GM12878 (cell line): ENCODE data around the gene MLEC. TPM values are rescaled to one million over a fixed set of nuclear protein-coding genes. Genes with fewer than 3 reads are reported as not detected.

Experiments
- BCL11A ChIP-seq: IDR thresholded peaks from 2 replicates; pipeline ENCODE4 v1.6.1; 2011; ENCODE audit warnings: low read depth, low read length
- IKZF1 ChIP-seq: fragments of 450-650 bp; conservative IDR thresholded peaks from 2 replicates; pipeline ENCODE4 v1.6.1; 2017; ENCODE audit warnings: antibody characterized with exemption, mild to moderate bottlenecking
- IKZF2 ChIP-seq, 2 experiments: fragments of 450-650 bp; IDR thresholded peaks; 2 replicates each; pipeline ENCODE4 v1.6.1; 2017; ENCODE audit warnings: mild to moderate bottlenecking in 2 of 2, moderate library complexity in 2 of 2
- IRF4 ChIP-seq: IDR thresholded peaks from 2 replicates; pipeline ENCODE4 v1.6.1; 2011; ENCODE audit warnings: low read depth, low read length
- JUNB ChIP-seq: IDR thresholded peaks from 2 replicates; pipeline ENCODE4 v1.6.1; 2016; ENCODE audit warnings: antibody characterized with exemption, mild to moderate bottlenecking
- JUND ChIP-seq: IDR thresholded peaks from 2 replicates; pipeline ENCODE4 v1.6.1; 2012; ENCODE audit warnings: low read depth, mild to moderate bottlenecking, low read length, improper control_type of control experiment, moderate library complexity
- MEF2B ChIP-seq: fragments of 450-650 bp; IDR thresholded peaks from 2 replicates; pipeline ENCODE4 v1.6.1; 2018; ENCODE audit warnings: mild to moderate bottlenecking, moderate library complexity; ENCODE audit not compliant: partially characterized antibody, poor library complexity, severe bottlenecking
- MTA2 ChIP-seq: fragments of 450-650 bp; IDR thresholded peaks from 2 replicates; pipeline ENCODE4 v1.6.1; 2016; ENCODE audit warnings: low read depth, mild to moderate bottlenecking, moderate library complexity
- PAX5 ChIP-seq: IDR thresholded peaks from 2 replicates; pipeline ENCODE4 v1.6.1; 2011; ENCODE audit warnings: low read depth, low read length, borderline replicate concordance
- RAD51 ChIP-seq: fragments of 450-650 bp; IDR thresholded peaks from 2 replicates; pipeline ENCODE4 v1.6.1; 2016; ENCODE audit warnings: moderate library complexity, mild to moderate bottlenecking, inconsistent platforms
- RBBP5 ChIP-seq: fragments of 200-600 bp; sonication (generic); conservative IDR thresholded peaks from 2 replicates; pipeline ENCODE4 v1.6.1; 2016
- RUNX3 ChIP-seq: IDR thresholded peaks from 2 replicates; pipeline ENCODE4 v1.6.1; 2012; ENCODE audit warnings: low read length, inconsistent platforms
- SUZ12 ChIP-seq: fragments of 200-600 bp; sonication (generic); IDR thresholded peaks from one replicate; pipeline ENCODE4 v1.6.1; 2018; ENCODE audit warnings: antibody characterized with exemption, mild to moderate bottlenecking; ENCODE audit not compliant: unreplicated experiment
- TARDBP ChIP-seq: IDR thresholded peaks from 2 replicates; pipeline ENCODE4 v1.6.1; 2016; ENCODE audit warnings: borderline replicate concordance
- TCF3 ChIP-seq: IDR thresholded peaks from 2 replicates; pipeline ENCODE4 v1.6.1; 2012; ENCODE audit warnings: low read depth, mild to moderate bottlenecking, low read length, borderline replicate concordance; ENCODE audit not compliant: insufficient read depth
- TCF7 ChIP-seq: IDR thresholded peaks from 2 replicates; pipeline ENCODE4 v1.6.1; 2014; ENCODE audit warnings: antibody characterized with exemption, borderline replicate concordance
- ZNF217 ChIP-seq: fragments of 450-650 bp; IDR thresholded peaks from 2 replicates; pipeline ENCODE4 v1.6.1; 2017; ENCODE audit warnings: antibody characterized with exemption, mild to moderate bottlenecking
- polyA plus RNA-seq, 11 experiments: library from polyadenylated mRNA; depleted of rRNA in 4 of 11; unstranded in 6 of 11; stranded (reverse) in 5 of 11; fragments of >200 nt; fragmentation: Nextera tagmentation in 4 of 11; fragmentation: Illumina TruSeq in 1 of 11; extraction: Ambion mirVana in 4 of 11; extraction: Trizol in 1 of 11; gene quantifications; 1 replicate in 1 of 11; 2 replicates in 10 of 11; pipeline versions ENCODE4 v1.2.1 to v1.2.3, GENCODE V29; 2011 to 2016; ENCODE audit warnings: inconsistent platforms in 2 of 11, missing spikeins in 2 of 11, low read depth in 1 of 11
- total RNA-seq, 4 experiments: library from RNA; depleted of rRNA in 3 of 4; stranded (reverse); fragments of >200 nt in 3 of 4; fragmentation: Illumina TruSeq in 1 of 4; extraction: Trizol in 1 of 4; gene quantifications; 2 replicates each; pipeline versions ENCODE4 v1.2.1 to v1.2.3, GENCODE V29; 2013 to 2021
- TF ChIP-seq, protein P1 (sequence below), 3 experiments: IDR thresholded peaks in 2 of 3; conservative IDR thresholded peaks in 1 of 3; 2 replicates each; pipeline ENCODE4 v1.5.1; 2011; ENCODE audit warnings: low read depth in 3 of 3, low read length in 3 of 3, mild to moderate bottlenecking in 3 of 3, control low read depth in 2 of 3, moderate library complexity in 2 of 3, inconsistent platforms in 1 of 3, mixed read lengths in 1 of 3; ENCODE audit not compliant: control insufficient read depth in 2 of 3, insufficient read depth in 1 of 3; ENCODE audit errors: extremely low read depth in 1 of 3
- TF ChIP-seq, protein P2 (sequence below): fragments of 450-650 bp; IDR thresholded peaks from 2 replicates; pipeline ENCODE4 v1.6.1; 2016; ENCODE audit warnings: mild to moderate bottlenecking
- TF ChIP-seq, protein P3 (sequence below): fragments of 450-650 bp; IDR thresholded peaks from 2 replicates; pipeline ENCODE4 v1.6.1; 2017; ENCODE audit warnings: mild to moderate bottlenecking, moderate library complexity

MLEC gene
- total and polyA plus RNA-seq, 10 of the 15 experiments (the other 5 are each of a cell fraction or from before 2014, with no cell fraction given): 26.7 to 172 (median 103) TPM

DNA sequence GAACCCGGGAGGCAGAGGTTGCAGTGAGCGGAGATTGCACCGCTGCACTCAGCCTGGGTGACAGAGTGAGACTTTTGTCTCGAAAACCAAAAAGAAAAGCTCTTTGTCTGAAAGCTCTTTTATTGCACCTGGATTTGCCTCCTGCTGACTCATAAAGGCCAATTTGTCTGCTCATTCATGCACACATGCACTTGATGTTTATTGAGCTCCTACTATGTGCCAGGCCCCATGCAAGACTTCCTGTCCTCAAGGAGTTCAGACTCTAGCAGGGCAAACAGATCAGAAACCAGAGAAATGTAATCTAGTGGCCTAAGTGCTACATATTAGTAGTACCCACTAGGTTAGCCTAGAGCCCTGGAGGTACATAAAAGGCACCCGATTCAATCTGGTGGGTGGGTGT is 16.3 kb upstream of the MLEC start (continued):
- TF ChIP-seq, protein P1, sequence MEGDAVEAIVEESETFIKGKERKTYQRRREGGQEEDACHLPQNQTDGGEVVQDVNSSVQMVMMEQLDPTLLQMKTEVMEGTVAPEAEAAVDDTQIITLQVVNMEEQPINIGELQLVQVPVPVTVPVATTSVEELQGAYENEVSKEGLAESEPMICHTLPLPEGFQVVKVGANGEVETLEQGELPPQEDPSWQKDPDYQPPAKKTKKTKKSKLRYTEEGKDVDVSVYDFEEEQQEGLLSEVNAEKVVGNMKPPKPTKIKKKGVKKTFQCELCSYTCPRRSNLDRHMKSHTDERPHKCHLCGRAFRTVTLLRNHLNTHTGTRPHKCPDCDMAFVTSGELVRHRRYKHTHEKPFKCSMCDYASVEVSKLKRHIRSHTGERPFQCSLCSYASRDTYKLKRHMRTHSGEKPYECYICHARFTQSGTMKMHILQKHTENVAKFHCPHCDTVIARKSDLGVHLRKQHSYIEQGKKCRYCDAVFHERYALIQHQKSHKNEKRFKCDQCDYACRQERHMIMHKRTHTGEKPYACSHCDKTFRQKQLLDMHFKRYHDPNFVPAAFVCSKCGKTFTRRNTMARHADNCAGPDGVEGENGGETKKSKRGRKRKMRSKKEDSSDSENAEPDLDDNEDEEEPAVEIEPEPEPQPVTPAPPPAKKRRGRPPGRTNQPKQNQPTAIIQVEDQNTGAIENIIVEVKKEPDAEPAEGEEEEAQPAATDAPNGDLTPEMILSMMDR (IDR thresholded peaks at IDR 0.05 in 2 of 3, conservative IDR thresholded peaks at IDR 0.05 in 1 of 3; ENCODE audit: control insufficient read depth in 2 of 3, extremely low read depth in 1 of 3, insufficient read depth in 1 of 3, low read depth in 3 of 3, low read length in 3 of 3): no peak
- peak; percentile 12 for TF ChIP-seq MEF2B
- TF ChIP-seq, protein P2, sequence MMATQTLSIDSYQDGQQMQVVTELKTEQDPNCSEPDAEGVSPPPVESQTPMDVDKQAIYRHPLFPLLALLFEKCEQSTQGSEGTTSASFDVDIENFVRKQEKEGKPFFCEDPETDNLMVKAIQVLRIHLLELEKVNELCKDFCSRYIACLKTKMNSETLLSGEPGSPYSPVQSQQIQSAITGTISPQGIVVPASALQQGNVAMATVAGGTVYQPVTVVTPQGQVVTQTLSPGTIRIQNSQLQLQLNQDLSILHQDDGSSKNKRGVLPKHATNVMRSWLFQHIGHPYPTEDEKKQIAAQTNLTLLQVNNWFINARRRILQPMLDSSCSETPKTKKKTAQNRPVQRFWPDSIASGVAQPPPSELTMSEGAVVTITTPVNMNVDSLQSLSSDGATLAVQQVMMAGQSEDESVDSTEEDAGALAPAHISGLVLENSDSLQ: no peak
- TF ChIP-seq IKZF1: peak; percentile 27; the same call in 1 of the 2 replicates
- TF ChIP-seq MTA2: peak; percentile 77
- peak; percentile 95 for TF ChIP-seq ZNF217
- no peak for TF ChIP-seq RAD51
- TF ChIP-seq TCF7: no peak
- TF ChIP-seq PAX5: peak; percentile 80
- no peak for TF ChIP-seq SUZ12
- TF ChIP-seq RBBP5: no peak
- TF ChIP-seq IKZF2 (IDR thresholded peaks at IDR 0.05): peak in 1 of 2 experiments; percentile 79; a peak in 2 of 4 replicates
- TF ChIP-seq, protein P3, sequence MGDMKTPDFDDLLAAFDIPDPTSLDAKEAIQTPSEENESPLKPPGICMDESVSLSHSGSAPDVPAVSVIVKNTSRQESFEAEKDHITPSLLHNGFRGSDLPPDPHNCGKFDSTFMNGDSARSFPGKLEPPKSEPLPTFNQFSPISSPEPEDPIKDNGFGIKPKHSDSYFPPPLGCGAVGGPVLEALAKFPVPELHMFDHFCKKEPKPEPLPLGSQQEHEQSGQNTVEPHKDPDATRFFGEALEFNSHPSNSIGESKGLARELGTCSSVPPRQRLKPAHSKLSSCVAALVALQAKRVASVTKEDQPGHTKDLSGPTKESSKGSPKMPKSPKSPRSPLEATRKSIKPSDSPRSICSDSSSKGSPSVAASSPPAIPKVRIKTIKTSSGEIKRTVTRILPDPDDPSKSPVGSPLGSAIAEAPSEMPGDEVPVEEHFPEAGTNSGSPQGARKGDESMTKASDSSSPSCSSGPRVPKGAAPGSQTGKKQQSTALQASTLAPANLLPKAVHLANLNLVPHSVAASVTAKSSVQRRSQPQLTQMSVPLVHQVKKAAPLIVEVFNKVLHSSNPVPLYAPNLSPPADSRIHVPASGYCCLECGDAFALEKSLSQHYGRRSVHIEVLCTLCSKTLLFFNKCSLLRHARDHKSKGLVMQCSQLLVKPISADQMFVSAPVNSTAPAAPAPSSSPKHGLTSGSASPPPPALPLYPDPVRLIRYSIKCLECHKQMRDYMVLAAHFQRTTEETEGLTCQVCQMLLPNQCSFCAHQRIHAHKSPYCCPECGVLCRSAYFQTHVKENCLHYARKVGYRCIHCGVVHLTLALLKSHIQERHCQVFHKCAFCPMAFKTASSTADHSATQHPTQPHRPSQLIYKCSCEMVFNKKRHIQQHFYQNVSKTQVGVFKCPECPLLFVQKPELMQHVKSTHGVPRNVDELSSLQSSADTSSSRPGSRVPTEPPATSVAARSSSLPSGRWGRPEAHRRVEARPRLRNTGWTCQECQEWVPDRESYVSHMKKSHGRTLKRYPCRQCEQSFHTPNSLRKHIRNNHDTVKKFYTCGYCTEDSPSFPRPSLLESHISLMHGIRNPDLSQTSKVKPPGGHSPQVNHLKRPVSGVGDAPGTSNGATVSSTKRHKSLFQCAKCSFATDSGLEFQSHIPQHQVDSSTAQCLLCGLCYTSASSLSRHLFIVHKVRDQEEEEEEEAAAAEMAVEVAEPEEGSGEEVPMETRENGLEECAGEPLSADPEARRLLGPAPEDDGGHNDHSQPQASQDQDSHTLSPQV: no peak
- TF ChIP-seq TCF3: peak; percentile 52; the same call in 1 of the 2 replicates
- TF ChIP-seq RUNX3: peak; percentile 45
- TF ChIP-seq JUND: no peak
- peak; percentile 73 for TF ChIP-seq JUNB
- peak; percentile 79 for TF ChIP-seq BCL11A
- TF ChIP-seq TARDBP: no peak
- TF ChIP-seq IRF4: peak; percentile 46; the same call in 1 of the 2 replicates
